ENCODE results near the gene UNKL. TPM values are rescaled to one million over a fixed set of nuclear protein-coding genes. Genes with fewer than 3 reads are reported as not detected.
"Not testable (repeated sequence)": the region's sequence is repeated elsewhere in the genome, so short reads cannot be mapped to it uniquely, and the experiment has no call there.

UNKL gene
- total RNA-seq, 1 donor from 2014 or later, result 14.1 TPM

DNA sequence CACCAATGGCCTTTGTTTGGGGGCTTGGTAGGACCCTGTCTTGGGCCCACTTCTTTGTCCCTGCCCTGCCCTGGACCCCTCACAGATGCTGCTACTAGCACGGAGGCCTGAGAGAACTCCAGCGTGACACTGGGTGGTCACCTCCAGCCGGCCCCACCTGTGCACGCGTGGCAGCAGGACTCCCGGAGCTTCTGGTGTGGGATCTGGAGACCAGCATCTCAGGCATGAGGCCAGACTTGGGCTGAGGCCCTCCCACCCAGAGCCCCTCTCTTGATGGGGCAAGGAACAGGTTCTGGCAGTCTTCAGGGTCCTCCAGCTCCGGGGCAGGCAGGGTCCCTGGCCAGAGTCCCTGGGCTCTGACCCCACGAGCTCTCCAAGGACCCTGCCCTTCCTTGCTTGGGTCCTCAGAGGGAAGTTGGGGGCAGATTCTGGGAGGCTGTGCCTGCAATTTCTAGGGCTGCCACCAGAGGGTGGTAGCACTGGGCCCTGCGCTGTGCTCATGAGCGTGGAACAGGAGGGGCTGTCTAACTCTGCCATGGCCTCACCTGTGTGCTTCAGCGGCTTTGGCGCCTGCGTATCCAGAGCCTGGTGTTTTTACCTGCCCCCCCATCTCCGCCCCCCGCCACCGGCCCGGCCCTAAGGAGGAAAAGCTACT, 84.1 kb downstream of the UNKL start:
- ATAC-seq (no peak), DNase-seq (ENCODE audit: low spot score) (no peak)

DNA sequence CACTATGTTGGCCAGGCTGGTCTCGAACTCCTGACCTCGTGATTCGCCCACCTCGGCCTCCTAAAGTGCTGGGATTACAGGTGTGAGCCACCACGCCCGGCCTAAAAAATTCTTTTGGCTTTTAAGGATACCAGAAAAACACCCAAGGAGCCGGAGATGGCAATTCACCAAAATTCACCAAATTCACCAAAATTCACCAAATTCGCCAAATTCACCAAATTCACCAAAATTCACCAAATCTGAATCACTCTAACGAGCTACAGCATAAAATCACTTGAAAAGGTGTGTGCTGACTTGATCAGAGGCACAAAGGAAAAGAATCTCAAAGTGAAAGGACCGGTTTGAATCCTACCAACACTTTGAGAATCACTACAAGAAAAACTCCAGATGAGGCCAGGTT, 85.5 kb downstream of the UNKL start:
- not testable (repeated sequence) for DNase-seq (ENCODE audit: low spot score); ATAC-seq

DNA sequence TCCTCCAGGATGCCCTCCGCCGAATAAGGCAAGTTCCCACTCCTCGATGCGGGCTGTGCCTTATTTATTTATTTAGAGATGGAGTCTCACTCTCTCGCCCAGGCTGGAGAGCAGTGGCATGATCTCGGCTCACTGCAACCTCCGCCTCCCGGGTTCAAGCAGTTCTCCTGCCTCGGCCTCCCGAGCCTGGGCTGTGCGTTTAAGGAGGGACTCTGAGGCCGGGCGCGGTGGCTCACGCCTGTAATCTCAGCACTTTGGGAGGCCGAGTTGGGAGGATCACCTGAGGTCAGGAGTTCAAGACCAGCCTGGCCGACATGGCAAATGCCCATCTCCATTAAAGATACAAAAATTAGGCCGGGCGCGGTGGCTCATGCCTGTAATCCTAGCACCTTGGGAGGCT, 86.4 kb downstream of the UNKL start:
- not testable (repeated sequence) for DNase-seq (ENCODE audit: low spot score); ATAC-seq

DNA sequence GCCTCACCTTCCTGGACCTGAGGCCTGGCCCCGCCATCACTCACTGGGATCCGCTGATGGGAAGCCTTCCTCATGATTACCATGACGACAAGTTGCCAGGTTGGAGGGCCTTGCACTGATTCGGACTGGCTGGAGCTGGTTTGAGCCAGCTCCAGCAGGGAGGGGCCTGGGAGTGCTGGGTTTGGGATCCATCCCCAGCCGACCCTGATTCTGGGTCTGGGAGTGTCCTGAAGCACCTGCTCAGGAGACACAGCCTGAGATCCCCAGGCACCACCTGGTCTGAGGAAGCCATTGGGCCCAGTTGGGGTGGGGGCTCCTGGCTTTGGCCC, 86.9 kb downstream of the UNKL start:
- DNase-seq (ENCODE audit: low spot score) (no peak), ATAC-seq (peak; percentile 9)

DNA sequence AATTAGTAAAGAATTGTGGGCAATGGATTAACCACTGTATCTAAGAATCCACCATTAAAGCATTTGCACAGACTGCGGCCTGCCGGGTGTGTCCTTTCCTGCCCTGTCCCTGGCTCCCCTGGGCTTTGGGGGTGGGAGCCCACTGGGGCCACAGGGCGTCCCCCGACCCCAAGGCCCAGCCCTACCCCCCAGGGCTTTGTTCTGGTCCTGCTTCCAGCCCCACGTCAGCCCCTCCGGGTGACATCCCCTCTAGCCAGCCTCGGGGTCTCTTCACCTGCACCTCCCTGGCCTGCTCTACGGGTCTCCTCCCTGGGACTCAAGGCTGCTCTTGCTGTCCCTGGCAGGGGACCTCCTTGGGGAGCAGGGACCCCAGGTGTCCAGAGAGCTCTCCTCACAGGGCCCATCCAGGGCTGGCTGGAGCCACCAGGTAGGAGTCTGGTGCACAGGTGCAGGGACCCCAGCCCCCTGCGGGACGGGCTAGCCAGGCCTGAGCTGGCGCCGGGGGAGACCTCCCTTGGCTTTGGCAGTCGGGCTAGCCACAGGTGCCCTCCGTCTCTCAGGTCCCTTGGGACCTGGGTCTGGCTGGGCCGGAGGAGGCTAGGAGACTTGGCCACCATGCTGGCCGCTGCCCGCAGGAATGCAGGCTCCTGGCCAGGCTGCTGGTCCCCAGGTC, 87.4 kb downstream of the UNKL start:
- DNase-seq (ENCODE audit: low spot score) (no peak), ATAC-seq (no peak)

DNA sequence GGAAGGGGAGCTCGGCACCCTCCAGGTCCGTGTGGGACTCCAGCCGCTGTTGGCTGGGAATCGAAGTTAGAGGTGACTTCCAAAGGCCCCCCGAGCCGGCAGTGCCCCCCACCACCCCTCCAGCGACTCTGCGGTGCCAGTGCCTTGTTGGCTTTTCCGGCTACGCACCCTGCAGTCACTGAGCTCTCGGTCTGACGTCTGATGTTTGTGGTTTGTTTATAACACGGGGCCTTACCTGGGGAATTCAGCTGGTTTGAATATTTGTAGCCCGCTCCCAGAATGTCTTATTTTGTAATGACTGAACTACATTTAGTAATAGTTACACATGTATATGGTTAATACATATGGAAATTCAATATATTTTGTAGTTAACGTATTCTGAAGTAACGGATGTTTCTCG, 88.1 kb downstream of the UNKL start:
- DNase-seq (ENCODE audit: low spot score), result no peak
- ATAC-seq, result no peak

DNA sequence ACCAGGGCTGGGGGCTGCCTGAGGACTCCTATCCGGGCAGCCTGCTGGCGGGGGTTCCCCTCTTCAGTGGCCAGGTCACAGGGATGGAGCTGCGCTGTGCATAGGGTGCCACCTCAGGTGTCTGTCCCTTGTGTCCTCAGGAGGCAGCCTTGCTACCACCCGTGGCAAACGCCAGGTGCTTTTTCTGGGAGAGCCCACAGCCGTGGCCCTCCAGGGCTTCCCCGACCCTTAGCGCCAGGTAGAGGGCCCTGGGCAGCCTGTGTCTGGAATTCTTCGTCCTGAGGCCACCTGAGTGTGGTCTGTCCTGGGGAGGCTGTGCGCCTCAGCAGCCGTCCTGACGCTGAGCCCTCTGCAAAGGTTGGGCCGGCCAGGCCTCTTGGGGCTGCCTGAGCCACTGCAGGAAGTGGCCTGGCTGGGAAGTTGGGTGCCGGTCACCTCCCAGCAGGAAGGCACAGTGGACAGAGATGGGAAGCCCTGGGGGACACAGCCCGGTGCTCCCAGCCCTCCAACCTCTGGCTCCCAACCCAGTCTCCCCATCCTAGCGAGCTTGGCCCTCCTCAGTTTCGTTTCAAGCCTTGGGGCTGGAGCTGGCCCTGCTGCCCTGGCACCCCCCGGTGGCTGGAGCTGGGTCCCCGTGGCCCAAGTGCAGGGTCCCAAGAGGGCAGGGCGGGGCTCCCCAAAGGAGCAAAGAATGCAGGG, 88.7 kb downstream of the UNKL start:
- DNase-seq (ENCODE audit: low spot score) (no peak), ATAC-seq (peak; percentile 20)

DNA sequence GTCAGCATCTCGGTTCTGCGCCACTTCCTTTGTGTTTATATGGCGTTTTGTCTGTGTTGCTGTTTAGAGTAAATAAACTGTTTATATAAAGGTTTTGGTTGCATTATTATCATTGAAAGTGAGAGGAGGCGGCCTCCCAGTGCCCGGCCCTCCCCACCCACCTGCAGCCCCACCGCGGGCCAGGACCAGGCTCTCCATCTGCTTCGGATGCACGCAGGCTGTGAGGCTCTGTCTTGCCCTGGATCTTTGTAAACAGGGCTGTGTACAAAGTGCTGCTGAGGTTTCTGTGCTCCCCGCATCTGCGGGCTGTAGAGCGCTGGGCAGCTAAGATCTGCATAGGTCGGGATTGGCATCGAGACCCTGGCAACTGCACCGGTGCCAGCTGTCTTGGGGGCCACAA, 89.2 kb downstream of the UNKL start:
- DNase-seq (ENCODE audit: low spot score), result no peak
- ATAC-seq, result no peak

DNA sequence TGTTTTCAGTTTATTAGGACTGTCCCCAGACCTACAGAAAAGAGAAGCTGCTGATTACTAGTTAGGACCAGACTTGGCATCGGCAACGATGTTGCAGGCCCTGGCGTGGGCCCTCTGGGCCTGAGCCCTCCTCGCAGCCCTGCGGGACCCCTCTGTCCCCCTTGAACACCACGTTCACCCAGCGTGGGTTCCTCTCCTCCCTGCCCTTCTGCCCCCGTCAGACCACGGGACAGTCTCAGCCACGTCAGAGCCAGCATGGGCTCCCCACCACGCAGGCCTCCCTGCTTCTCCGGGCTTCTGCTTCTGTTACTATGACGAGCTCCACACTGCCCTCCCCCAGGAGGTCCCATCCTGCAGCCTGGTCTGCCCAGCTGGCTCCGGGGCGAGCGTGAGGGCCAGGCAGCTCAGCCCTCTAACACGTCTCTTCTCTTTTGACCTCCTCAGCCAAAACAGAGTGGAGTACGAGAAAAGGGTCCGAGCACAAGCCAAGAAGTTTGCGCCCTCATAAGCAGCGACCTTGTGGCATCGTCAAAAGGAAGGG, 90.1 kb downstream of the UNKL start:
- no peak for ATAC-seq
- no peak for DNase-seq (ENCODE audit: low spot score)

DNA sequence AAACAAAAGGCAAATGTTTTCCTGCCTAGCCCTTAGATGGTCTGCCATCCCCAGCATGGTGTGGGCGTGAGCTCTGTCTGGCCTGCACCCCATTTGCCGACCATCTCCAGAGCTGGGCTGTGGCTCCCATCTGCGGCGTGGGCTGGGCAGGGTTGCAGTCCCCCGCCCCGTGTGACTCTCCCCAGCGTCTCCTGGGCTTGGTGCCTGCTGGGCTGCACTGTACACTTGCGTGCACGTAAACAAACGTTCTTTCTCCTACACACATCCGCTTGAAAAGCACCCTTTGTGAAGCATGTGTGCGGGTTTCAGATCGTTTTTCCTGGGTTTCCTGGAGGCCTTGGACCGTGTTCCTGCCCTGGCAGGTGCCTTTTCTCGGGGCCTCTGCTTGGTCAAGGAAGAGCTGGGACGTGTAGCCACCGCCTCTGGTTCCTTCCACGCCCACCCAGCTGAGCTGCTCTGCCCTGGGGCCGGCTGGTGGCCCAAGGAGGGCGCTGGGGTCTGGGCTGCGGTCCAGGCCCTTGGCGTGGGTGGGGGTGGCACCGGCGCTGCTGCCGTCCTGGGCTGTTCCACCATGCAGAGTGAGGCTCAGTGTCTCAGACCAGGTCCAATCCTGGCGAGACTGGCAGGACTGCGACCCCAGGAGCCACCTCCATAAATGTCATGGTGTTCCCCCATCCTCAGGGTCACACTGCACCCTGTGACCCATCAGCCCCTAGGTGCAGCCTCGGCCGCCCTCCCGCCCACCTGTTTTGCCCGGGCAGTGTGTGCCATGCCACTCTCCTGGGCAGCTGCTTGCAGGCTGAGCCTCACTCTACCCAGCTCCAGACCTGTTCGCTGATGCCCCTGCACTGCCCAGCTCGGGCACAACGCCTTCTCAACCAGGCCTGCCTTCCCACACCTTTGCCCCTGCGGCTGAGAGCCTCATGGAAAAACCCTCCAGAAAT, 90.9 kb downstream of the UNKL start:
- ATAC-seq (no peak), DNase-seq (ENCODE audit: low spot score) (no peak)

DNA sequence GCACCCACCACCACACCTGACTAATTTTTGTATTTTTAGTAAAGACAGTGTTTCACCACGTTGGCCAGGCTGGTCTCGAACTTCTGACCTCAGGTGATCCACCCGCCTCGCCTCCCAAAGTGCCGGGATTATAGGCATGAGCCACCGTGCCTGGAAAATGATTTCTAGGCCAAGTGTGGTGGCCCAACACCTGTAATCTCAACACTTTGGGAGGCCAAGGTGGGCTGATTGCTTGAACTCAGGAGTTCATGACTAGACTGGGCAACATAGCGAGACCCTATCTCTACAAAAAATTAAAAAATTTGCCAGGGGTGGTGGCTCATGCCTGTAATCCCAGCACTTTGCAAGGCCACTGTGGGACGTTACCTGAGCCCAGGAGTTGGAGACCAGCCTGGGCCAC, 92.1 kb downstream of the UNKL start:
- ATAC-seq (no peak), DNase-seq (ENCODE audit: low spot score) (no peak)

DNA sequence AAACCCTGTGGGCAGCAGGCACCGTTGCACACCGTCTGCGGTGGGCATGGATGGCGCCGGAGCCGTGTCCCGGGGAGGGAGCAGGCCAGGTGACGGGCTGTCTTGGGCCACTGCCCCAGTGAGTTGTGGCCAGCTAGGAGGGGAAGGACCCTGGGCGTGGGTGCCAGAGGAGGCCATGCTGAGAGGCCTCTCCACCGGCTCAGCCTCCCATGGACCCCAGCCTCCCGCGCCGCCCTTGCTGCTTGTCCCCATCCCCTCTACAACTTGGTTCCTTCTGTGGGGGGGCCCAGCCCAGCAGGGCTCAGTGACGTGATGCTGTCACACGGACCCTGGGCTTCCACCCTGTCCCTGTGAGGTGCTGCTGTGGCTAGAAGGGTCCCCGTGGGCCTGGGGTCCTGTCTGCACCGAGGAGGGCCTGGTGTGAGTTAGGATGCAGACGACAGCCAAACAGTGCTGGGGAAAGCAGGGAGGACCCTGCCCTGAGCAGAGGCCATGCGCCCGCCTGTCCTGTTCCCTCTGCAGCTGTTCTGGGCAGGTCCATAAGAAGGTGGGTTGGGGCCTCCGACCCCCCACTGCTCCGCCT, 93.8 kb downstream of the UNKL start:
- ATAC-seq (no peak), DNase-seq (ENCODE audit: low spot score) (no peak)

DNA sequence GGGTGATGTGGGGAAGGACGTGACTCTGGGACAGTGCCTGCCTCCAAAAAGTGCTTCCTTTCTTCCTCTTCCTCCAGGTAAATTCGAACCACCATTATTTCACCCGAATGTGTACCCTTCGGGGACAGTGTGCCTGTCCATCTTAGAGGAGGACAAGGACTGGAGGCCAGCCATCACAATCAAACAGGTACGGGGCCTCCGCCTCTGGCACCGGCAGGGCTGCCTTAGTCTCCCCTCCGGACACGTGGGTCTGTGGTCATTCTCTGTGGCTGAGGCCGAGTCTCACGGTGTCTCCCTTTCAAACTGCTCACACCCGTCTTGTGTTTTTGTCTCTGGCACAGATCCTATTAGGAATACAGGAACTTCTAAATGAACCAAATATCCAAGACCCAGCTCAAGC, 94.4 kb downstream of the UNKL start:
- no peak for DNase-seq (ENCODE audit: low spot score)

DNA sequence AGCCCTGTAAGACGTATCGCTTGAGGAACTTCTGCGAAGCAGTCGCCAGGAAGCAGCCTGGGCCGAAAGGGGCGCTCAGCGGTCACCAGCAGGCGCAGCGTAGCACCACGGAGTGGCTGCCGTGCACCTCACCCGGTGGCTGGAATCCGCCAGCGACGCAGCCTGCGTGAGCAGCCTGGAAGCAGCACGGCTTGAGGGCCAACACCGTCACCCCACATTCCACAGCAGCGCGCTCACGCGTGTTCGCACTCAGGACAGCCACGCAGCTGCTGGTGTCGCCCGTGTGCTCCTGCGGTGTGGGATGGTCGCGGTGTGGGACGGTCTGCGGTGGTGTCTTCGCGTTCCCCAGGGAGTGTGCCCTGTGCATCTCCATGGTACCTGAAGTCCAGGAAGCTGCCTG, 95.5 kb downstream of the UNKL start:
- DNase-seq (ENCODE audit: low spot score) (no peak), ATAC-seq (no peak)

More for the DNA sequence above, 94.4 kb downstream of the UNKL start:
- ATAC-seq, result no peak

DNA sequence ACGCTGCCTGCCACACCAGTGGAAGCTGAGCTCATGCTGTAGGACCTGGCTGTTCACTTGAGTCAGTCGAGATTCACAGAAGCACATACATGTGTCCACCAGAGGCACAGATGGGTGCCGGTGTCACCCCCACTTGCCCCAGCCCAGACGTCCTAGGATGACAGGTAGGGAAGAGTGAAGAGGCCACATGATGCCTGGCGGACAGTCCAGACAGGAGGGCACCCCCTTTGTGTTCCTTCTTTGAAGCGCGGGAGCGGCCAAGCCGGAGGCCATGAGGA, 96.3 kb downstream of the UNKL start:
- no peak for ATAC-seq
- no peak for DNase-seq (ENCODE audit: low spot score)

DNA sequence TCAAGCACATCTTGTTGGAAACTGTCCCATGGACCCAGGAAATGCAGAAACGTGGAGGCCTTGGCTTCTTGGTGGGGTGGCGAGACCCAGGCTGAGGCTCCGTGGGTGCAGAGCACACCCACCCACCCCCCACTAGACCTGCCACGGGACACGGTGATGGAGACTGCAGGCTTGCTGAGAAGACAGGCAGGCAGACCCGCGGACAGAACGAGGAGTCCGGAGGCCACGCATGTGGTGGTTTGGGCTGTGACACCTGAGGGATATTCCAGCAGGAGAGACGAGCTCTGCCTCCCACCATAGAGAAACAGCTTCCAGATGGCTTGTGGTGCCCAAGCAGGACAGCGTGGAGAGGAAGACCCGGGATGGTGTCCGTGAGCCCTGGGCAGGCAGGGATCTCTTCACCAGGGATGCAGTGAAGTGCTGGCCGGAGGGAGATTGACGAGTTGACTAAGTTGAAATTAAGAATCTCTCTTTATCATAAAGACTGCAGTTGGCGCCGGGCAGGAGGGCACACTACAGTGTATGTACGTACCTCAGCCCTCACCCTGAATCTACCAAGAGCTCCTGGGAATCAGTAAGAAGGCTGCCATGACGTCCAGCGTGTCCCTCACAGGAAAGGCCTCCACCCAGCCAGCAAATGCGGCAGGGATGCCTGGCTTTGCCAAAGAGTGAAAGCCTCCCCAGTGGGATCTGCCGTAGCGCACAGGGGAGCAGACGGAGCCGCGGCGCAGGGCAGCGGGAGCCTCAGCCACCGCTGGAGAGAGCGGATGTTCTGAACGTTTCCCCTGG, 96.8 kb downstream of the UNKL start:
- no peak for DNase-seq (ENCODE audit: low spot score)
- no peak for ATAC-seq

DNA sequence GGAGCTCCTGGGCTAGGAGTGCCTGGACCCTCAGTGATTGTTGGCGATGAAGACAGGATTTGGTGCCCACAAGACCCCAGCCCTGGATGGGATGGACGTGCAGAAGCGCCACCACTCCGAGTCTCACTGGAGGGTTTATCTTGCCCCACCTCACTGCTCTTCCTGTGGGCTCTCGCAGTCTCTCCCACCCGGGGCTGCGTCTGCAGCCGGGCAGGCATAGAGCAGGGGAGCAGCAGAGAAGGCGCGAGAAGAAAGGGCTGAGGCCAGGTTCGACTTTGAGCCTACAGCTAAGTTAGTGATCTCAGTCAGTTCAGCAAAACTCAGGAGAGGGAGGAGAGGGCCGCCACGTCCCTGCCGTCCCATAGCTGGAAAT, 98.5 kb downstream of the UNKL start:
- ATAC-seq, result no peak
- no peak for DNase-seq (ENCODE audit: low spot score)

DNA sequence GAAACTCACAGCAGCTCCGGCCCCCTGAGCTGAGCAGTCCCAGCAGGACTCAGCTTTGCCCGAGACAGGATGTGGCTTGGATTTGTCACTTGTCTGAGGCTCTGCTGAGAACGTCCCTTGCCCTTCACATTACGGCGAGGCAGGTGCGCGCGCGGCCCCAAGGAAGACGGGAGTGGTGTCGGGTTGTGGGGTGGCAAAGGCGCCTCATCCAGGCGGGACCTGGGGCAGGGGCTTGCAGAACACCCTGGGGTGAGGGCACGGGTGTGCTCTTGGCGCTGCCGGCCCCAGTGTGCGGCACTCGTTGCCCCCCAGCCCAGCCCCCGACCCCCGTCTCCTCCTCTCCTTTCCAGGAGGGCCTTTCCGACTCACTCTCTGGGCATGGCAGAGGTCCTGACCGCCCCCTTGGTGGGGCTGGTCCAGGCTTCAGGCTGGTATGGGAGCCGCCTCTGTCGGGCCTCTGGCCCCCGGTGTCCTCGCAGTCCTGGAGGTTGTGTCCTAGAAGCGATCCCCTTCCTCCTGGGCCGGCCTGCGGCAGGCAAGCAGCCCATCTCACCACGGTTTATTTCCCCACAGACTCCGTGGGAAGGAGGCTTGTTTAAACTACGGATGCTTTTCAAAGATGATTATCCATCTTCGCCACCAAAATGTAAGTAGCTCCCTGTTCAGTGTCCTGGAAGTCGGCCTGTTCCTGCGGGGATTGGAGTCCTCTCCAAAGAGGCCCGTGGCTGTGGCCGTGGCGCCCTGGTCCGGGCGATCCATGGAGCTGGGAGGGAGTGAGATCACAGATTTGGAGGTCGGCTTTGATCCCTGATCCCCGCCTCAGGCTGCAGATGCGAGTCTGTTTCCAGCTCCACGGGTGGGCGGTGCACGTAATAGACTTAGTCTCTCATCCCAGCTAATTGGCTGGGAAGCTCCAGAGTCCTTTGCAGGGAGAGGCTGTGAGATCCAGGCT, 99.1 kb downstream of the UNKL start:
- ATAC-seq, result no peak
- no peak for DNase-seq (ENCODE audit: low spot score)

Measured in left lobe of liver (tissue), 2 donors.